Stimulated activated CD8-positive, alpha-beta memory T cell treated with anti-CD3 and anti-CD28 coated beads, Interleukin-7, amount 100 ng/mL, for 24 hours (primary cell): ENCODE results near the gene RASGRP1.

Experiments
- DNase-seq: peaks from one replicate; pipeline ENCODE4 v3.0.0-alpha.2; 2020; ENCODE audit warnings: low read depth

RASGRP1 gene

GRCh38 chr15:38504680-38505467, 59.7 kb downstream of the RASGRP1 start:
- no peak for DNase-seq

DNA sequence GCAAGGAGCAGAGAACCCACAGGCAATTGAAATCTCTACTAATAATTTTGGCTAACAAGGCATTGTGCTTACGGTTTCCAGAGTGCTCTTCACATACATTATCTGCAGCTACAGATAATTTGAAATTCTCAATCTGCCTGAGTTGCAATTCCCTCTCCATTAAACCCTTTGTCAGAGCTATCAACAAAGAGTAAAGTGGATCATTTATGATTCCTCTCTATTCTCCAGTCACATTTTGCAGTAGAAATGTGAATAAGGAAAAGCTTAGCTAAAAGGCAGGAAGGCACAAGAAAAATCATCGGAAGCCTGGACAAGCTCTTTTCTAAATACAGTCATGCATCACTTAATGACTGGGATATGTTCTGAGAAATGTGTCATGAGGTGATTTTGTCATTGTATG, 61.1 kb downstream of the RASGRP1 start:
- DNase-seq, result no peak

- no peak for DNase-seq
Observed at GRCh38 chr15:38499651-38500050, 65.0 kb downstream of the RASGRP1 start.

- DNase-seq, result no peak
Observed at GRCh38 chr15:38496151-38496550, 68.5 kb downstream of the RASGRP1 start.

DNA sequence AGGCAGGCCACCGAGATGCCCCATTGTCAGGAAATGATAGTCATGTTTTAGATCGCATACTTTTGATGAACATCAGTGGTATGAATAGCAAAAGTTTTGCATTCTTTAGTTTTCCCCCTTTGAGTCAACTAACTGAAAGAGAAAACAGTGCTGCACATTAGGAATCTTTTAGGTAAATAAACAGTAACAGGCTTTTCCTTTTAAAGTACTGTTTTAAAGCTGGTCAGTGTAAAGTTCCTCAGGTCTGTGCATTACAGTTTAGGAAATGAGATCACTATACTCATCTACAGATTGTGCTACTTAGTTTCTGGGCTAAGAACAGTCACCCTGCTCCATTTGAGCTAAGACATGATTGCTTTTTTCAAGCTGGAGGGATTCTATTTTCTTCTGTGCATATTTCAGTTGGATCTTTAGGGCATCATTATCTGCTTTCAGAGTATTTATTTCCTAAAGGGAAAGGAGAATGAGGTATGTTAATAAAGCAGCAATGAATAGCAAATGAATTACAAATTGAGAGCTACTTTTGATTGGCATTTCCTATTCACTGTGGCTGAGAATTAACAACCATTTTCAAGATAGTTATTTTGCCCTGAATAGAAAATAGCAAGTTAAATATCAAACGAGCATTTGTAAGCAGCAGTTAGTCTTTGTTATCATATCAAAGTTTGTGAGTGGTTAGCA, 74.2 kb downstream of the RASGRP1 start:
- DNase-seq, result no peak

GRCh38 chr15:38487378-38487777, 77.2 kb downstream of the RASGRP1 start:
- no peak for DNase-seq

GRCh38 chr15:38486936-38487335, 77.7 kb downstream of the RASGRP1 start:
- no peak for DNase-seq

DNA sequence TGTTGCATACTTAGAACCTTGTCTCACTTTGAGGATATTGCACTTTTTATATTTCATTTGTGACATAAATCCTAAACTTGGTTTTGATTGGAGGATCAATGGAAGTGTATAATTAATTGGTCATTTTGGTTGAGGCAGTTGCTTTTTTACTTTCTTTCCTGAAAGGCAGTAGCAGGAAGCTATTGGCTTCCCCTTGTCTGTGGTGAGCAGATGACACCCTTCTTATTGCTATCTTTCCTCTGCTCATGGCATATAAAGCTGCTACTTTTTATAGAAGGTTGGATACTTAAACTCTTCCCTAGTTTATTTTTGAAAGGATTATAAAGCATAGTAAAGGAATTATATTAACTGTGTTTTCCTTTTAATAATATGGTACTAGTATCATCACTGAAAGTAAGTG, 82.0 kb downstream of the RASGRP1 start:
- DNase-seq, result no peak

- DNase-seq, result no peak
Observed at GRCh38 chr15:38481761-38482160, 82.9 kb downstream of the RASGRP1 start.

GRCh38 chr15:38481113-38481512, 83.5 kb downstream of the RASGRP1 start:
- DNase-seq, result no peak

DNA sequence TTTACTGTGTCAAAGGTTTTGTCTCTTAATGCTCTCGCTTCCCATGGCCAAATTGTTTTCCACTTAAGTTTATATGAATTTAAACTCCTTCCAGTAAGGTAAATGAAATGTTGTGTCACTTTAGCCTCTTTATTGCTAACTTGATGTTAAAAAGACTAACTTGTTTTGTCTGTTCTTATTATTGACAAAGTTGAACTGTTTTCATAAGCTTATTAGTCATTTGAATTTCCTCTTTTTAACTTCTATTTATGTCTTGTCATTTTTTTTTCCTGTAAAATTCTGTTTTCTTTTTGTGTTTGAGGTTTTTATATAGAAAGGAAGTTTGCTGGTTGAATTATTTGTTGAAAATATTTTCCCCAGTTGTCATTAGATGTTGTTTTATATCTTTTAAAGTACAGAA, 84.9 kb downstream of the RASGRP1 start:
- no peak for DNase-seq

GRCh38 chr15:38479266-38479665, 85.3 kb downstream of the RASGRP1 start:
- no peak for DNase-seq

GRCh38 chr15:38477637-38478036, 87.0 kb downstream of the RASGRP1 start:
- DNase-seq, result no peak

DNA sequence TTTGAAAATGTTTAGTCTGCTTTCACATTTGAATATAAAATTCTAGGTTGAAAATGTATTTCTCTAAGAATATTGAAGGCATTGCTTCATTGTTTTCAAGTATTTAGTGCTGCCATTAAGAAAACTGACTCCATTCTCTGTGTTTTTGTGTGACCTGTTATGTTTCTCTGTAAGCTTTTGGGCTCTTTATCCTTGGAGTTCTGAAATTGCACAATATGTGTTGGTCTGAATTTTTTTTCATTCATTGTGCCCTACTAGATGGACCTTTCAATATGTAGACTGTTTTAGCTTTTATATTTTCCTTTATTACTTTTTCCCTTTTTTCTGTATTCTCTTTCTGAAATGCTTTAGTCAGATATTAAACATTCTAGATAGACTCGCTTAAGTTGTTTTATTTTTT, 88.5 kb downstream of the RASGRP1 start:
- no peak for DNase-seq

DNA sequence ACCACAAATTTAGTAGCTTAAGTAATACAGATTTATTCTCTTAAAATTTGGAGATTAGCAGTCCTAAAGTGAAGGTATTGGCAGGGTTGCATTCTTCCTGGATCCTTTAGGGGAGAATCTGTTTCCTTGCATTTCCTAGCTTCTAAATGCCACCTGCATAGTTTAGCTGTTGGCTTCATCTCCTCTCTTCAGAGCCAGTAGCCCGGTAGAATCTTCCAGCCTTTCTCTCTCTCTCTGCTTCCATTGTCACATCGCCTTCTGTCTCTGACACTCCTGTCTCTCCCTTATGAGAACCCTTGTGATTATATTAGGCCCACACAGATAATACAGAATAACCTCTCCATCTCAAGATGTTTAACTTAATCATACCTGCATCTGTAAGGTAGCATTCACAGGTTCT, 89.3 kb downstream of the RASGRP1 start:
- DNase-seq, result no peak

DNA sequence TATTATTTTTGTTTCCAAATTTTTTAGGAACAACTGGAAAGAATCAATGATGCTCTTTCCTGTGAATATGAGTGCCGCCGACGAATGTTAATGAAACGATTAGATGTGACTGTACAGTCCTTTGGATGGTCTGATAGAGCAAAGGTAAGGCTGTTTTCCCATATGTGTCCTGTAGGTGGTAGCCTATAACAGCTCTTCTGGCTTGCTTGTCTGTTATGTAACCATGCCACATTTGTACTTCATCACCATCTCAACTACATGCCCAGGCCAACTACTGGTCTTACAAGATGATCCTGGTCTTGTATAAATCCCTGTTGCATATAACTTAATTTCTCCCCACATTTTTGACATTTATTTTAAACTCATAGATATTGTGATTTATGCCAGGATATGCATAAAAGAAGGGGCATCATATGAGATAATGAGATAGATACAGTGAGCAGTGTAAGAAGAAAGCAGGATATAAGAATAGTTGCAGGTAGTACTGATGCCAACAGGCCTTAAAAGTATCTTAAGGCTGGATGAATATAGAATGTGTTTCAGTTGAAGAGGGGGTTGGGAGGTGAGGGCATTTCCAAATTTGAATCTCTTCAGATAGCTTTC, 90.4 kb downstream of the RASGRP1 start:
- DNase-seq, result no peak

DNA sequence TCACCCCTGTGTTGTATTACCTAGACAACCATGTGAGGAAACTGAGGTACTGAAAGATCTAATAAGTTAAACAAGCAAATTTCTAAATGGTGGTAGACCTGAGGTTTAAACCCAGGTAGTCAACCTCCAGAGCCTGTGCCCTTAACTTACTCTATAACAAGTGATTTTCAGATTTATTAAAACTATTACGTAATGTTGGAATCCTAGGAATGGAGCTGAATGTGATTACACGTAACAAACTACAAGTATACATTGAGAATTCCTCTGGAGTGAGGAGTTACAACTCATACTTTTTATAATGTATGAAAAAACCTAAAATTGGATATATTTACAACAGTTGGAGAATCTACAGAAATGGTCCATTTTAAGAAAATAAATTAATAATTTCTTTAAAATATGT, 92.6 kb downstream of the RASGRP1 start:
- no peak for DNase-seq

GRCh38 chr15:38470816-38471215, 93.8 kb downstream of the RASGRP1 start:
- DNase-seq, result no peak

DNA sequence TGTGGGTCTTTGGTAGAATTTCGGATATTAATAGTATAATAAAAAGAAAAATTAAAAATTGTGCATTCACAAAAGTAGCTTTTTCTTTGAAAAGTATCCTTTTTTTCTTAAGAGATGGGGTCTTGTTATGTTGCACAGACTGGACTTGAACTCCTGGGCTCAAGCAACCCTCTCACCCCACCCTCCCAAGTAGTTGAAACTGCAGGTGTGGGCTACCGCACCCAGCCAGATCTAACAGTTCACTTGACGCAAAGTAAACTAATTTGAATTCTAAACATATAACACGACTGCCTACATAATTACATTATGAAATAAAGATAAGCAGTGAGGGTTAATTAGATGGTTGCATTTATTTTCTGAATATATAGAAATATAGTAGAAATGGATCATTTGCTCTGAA, 99.9 kb downstream of the RASGRP1 start:
- no peak for DNase-seq

- no peak for DNase-seq
Observed at GRCh38 chr15:38463893-38464292, 100.7 kb downstream of the RASGRP1 start.

GRCh38 chr15:38461066-38461833, 103.4 kb downstream of the RASGRP1 start:
- no peak for DNase-seq

- no peak for DNase-seq
Observed at GRCh38 chr15:38460543-38460942, 104.1 kb downstream of the RASGRP1 start.

GRCh38 chr15:38459480-38459879, 105.1 kb downstream of the RASGRP1 start:
- DNase-seq, result no peak
